SHP77 treated with DMSO at 0.1 percent for 48 hours (cell line): ENCODE measurements around the gene IL12RB1.
"Not testable (repeated sequence)": the region's sequence is repeated elsewhere in the genome, so short reads cannot be mapped to it uniquely, and the experiment has no call there.

Experiments used
- DNase-seq: peaks from one replicate; lab custom pipeline; 2025; lab: John Stamatoyannopoulos, UW

Gene IL12RB1

GRCh38 chr19:18089726-18090125, 3.0 kb upstream of the IL12RB1 start:
- DNase-seq, result no peak

DNA sequence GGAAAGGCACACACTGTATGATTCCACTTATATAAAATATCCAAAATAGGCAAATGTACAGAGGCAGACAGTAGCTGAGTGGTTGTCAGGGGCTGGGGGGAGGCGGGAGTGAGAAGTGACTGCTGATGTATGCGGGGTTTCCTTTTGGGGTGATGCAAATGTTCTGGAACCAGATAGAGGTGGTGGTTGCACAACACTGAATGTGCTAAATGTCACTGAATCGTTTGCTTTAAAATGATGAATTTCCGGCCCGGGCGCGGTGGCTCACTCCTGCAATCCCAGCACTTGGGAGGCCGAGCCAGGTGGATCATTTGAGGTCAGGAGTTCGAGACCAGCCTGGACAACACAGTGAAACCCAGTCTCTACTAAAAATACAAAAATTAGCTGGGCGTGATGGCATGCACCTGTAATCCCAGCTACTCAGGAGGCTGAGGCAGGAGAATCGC, 2.4 kb upstream of the IL12RB1 start:
- DNase-seq, result not testable (repeated sequence)

DNA sequence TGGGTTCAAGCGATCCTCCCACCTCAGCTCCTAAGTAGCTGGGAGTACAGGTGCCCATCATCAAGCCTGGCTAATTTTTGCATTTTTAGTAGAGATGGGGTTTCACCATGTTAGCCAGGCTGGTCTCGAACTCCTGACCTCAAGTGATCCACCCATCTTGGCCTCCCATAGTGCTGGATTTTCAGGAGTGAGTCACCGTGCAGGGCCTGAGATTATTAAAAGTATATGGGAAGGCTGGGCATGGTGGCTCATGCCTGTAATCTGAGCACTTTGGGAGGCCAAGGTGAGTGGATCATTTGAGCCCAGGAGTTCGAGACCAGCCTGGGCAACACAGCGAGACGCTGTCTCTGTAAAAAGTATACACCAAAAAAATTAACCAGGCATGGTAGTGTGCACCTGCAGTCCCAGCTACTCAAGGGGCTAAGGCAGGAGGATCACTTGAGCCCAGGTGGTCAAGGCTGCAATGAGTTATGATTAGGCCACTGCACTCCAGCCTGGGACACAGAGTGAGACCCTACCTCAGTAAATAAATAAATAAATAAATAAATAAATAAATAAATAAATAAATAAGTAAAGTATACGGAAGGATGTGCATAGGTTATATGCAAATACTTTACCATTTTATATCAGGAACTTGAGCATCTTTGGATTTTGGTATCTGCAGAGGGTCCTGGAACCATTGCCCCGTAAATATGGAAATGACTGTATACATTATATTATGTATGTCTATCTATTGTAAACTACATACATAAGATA, 854 bp downstream of the IL12RB1 start:
- no peak for DNase-seq

DNA sequence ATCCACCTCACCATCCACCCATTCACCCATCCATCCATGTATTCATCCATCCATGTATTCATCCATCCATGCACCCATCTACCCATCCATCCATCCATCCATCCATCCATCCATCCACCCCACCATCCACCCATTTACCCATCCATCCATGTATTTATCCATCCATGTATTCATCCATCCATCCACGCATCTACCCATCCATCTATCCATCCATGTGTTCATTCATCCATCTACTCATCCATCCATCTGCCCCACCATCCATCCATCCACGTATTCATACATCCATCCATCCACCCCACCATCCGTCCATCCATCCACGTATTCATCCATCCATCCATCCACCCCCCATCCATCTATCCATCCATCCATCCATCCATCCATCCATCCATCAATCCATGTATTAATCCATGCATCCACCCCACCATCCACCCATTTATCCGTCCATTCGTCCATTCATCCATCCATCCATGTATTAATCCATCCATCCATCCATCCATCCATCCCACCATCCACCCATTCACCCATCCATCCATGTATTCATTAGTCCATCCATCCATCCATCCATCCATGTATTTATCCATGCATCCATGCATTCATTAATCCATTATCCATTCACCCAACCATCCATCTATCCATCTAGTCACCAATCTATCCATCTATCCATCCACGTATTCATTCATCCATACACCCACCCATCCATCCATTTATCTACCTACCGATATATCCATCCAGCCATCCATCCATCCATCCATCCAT, 2.6 kb downstream of the IL12RB1 start:
- no peak for DNase-seq

- no peak for DNase-seq
Measured at GRCh38 chr19:18074192-18074591, 12.5 kb downstream of the IL12RB1 start.

DNA sequence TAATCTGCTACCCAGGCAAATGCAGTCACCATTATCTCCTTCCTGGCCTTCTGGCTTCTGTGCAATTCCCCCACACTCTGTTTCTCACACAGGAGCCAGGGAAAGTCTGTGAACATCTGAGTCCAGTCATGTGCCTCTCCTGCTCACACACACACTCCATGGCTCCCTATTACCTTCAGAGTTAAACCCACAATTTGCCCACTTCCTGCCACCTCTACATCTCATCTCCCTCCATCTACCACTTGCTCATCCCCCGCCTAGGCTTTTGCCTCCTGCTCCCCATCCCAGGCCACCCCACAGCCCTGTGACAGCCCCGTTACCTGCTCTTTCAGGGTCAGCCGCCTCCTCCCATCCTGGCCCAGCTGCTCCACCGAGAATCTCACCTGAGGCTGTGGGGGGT, 13.5 kb downstream of the IL12RB1 start:
- no peak for DNase-seq

DNA sequence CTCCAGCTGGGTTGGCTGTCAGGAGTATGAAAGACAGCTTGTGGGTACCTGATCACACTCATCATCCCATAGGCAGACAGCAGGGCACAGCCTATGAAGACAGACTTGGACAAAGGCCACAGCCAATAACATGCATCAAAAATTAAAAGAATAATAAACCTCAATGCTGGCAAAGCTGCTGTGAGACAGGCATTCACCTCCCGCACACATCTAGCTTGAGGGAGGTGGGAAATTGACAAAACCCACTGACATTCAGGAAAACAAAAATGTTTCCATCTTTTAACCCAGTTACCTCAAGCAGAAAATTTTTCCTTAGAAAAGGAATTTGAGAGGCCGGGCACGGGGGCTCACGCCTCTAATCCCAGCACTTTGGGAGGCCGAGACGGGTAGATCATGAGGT, 14.4 kb downstream of the IL12RB1 start:
- no peak for DNase-seq

DNA sequence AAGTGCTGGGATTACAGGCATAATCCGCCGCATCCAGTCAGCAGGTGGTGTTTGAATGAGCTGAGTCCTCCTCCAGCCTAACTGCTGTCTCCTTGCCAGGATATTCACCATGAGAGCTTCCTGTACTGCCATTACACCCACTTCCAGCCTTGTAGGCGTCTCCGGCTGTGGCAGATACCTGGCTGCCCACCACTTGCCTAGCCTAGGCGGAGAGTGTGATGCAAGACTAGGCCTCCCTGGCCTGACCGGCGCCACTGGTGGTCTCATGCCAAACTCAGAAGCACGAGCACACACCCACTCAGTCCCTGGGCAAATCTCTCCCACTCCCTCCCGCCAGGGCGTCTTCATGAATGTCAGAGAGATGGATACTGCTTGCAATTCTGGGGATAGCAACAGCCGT, 16.6 kb downstream of the IL12RB1 start:
- no peak for DNase-seq

GRCh38 chr19:18069383-18069782, 17.4 kb downstream of the IL12RB1 start:
- no peak for DNase-seq

- DNase-seq, result no peak
Measured at GRCh38 chr19:18068395-18068794, 18.3 kb downstream of the IL12RB1 start.

- DNase-seq, result no peak
Measured at GRCh38 chr19:18065173-18065495, 21.6 kb downstream of the IL12RB1 start.

DNA sequence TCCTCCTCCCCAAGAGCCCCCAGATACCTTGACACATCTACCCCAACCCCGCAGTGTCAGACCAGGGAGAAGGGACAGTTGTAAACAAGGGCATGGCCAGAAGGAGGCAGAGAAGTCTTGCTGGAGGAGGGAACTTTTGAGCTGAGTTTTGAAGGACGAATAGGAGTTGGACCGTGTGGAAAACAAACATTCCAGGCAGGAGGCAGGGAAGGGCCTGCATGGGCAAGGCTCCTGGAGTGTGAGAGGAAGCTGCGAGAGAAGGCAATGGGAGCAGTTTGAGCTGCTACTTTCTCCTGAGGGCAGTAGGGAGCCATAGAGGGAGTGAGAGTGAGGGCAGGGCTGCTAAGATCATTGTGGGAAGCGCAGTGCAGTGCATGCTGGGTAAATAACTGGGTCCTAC, 23.3 kb downstream of the IL12RB1 start:
- DNase-seq, result no peak

GRCh38 chr19:18062028-18062427, 24.7 kb downstream of the IL12RB1 start:
- DNase-seq, result no peak

- DNase-seq, result no peak
Measured at GRCh38 chr19:18060472-18060871, 26.3 kb downstream of the IL12RB1 start.

- DNase-seq, result no peak
Measured at GRCh38 chr19:18059902-18060301, 26.8 kb downstream of the IL12RB1 start.

DNA sequence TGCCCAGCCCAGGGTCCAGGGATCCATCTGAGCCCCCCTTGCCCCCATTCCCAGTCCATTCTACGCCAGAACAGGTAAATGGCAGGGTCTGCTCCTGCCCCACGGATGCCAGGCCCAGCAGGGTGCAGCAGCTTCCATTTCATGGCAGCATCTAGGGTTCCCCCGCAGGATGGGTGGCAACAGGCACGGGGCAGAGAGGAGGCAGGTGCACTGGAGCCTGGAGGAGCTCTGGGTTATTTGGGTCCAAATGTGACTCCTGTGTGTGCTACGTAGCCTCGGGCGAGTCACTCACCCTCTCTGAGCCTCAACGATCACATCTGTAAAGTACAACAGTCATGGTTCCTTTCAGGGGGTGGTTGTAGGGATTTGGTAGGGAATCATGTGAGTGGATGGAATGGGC, 27.4 kb downstream of the IL12RB1 start:
- DNase-seq, result no peak

GRCh38 chr19:18058208-18059009, 28.3 kb downstream of the IL12RB1 start:
- peak; percentile 45 for DNase-seq

DNA sequence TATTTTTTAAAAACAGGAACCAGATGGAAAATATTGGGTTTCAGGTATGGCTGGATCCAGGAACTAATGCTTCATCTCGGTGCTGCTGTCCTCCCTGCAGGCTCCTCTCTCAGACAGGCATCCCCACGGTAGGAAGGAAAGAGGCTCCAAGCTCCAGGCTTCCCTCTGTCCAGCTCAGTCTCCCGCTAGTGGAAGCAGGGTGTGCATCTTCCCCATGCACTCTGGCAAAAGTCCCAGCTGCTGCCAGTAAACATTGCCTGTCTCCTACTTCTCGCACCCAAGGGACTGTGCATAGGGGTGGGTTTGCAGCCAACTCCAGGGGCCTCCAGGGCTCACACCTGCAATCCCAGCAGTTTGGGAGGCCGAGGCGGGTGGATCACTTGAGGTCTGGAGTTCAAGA, 29.2 kb downstream of the IL12RB1 start:
- DNase-seq, result peak; percentile 37

GRCh38 chr19:18055967-18056366, 30.8 kb downstream of the IL12RB1 start:
- DNase-seq, result no peak

DNA sequence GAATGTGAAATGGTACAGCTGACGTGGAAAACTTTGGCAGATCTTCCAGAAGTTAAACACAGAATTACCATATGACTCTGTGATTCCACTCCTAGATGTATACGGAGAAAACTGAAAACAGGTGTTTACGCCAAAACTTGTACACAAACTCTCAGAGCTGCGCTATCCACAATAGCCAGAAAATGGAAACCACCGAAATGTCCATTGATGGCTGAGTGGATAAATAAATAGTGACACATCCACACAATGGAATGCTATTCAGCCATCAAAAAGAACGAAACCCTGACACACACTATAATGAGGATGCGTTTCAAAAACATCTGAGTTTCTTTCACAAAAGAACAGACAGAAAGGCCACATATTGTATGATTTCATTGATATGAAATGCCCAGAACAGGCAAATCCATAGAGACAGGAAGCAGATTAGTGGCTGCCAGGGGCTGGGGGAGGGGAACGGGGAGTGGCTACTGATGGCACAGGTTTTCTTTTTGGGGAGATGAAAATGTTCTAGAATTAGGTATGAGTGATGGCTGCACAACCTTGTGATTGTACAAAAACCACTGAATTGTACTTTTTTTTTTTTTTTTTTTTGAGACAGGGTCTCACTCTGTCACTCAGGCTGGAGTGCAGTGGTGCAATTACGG, 33.0 kb downstream of the IL12RB1 start:
- no peak for DNase-seq

- DNase-seq, result no peak
Measured at GRCh38 chr19:18051887-18052286, 34.8 kb downstream of the IL12RB1 start.

DNA sequence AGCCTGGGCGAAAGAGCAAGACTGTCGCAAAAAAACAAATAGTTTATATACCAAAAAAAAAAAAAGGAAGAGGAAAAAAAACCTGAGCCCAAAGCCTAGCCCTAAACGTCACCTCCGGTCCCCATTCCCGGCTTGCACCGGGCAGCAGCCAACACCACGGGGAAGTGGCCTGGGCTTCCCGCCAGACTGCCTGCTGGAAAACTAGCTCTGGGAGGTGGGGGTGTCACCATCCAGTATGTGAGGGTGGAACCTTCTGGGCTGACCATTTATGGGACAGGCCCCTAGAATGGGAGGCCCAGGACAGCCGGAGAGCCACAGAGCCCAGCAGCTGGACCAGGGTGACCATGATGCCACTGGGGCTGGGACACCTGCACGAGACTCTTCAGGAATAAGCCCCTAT, 37.3 kb downstream of the IL12RB1 start:
- DNase-seq, result no peak
